ENCODE results near the gene FBXO38.
"Not testable (repeated sequence)": the region's sequence is repeated elsewhere in the genome, so short reads cannot be mapped to it uniquely, and the experiment has no call there.

The FBXO38 gene

GRCh38 chr5:148428848-148429247 lies 45.1 kb downstream of the FBXO38 start:
- no peak for DNase-seq

GRCh38 chr5:148433826-148434225 lies 50.1 kb downstream of the FBXO38 start:
- no peak for DNase-seq

GRCh38 chr5:148436029-148436428 lies 52.3 kb downstream of the FBXO38 start:
- no peak for DNase-seq

DNA sequence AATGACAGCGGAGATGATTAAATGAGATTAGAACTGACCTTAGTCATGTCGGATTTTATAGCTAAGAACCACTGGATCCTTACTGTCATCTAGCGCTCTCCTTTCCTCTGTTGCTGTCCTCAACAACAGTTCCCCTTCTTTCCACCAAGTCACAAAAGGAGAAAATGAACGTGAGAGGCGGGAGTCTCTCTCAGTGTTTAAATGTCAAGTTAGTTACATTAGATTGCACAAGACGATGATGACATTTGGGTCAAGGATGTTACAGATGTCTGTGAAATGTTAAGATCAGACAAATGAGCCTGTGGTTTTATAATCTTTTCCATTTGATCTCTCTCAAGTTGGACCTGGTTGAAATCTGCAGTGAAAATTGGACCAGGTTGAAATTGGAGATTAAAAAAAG lies 53.5 kb downstream of the FBXO38 start:
- DNase-seq: no peak

DNA sequence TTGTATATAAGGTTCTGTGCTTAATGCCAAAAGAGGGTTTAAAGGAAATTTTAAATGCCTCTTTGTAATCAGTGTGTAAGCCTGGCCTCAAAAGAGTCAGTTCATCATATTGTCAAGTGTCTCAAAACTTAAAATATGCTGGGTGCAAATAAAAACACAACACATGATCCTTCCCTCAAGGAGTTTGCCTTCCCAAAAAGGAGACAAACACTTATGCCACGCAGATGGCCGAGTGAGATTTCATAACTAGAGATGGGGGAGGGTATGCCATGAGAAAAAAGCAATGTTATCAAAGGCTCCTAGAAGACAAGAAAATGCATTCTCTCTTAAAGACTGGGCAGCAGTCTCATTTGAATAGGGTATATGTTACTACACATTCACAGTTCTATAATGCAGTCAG lies 55.2 kb downstream of the FBXO38 start:
- no peak for DNase-seq

DNA sequence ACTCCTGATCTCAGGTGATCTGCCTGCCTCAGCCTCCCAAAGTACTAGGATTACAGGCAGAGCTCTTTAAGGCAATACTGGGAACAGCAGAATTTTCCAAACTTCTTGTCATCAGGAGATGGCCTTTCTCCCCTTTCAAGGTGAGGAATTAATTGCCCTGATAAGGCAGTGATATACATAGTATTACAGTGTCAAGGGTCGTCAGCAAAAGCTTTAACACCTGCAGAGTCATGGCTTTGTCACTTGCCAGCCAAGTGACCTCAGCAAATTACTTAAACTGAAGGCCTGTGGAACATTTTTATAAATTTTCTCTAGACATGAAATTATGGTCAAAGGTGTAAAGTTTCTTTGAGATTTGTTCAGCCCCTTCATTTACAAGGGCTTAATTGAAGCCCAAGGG lies 59.5 kb downstream of the FBXO38 start:
- no peak for DNase-seq

- DNase-seq: no peak
Observed at GRCh38 chr5:148443998-148444397, 60.2 kb downstream of the FBXO38 start.

GRCh38 chr5:148445578-148445977 lies 61.8 kb downstream of the FBXO38 start:
- DNase-seq: no peak

GRCh38 chr5:148446611-148447010 lies 62.9 kb downstream of the FBXO38 start:
- no peak for DNase-seq

- no peak for DNase-seq
Observed at GRCh38 chr5:148452499-148453193, 68.9 kb downstream of the FBXO38 start.

DNA sequence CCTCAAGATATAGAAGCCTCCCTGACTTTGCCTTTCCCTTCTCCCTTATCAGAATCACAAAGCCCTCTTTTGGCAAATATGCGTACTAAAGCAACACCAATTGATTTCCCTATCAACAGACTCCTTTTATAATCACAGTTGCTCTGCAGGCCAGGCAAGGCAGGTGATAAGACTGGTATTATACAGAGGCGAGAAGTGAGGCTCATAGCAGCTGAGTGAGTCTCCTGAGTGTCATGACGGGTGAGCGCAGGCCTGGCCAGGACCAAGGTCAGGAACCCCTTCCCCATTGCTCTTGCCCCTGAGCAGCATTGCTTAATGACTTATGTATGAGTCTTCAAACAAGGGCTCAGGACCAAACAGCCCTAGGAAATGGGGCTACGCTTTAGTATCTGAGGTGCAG lies 70.8 kb downstream of the FBXO38 start:
- no peak for DNase-seq

- no peak for DNase-seq
Observed at GRCh38 chr5:148455185-148455584, 71.4 kb downstream of the FBXO38 start.

- DNase-seq: peak; percentile 10
Observed at GRCh38 chr5:148457183-148457620, 73.4 kb downstream of the FBXO38 start.

GRCh38 chr5:148458036-148458888 lies 74.5 kb downstream of the FBXO38 start:
- DNase-seq: no peak

DNA sequence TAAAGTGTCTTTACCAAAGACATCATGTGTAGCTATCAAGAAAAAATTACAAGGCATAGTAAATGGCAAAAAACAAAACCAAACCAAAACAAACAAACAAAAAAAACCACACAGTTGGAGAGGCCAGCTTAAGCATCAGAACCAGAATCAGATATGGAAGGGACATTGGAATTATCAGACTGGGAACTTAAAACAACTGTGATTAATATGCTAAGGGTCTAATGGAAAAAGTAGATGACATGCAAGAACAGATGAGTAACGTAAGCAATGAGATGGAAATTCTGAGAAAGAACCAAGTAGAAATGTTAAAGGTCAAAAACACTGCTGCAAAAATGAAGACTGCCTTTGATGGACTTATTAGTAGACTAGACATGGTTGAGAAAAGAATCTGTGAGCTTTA lies 75.9 kb downstream of the FBXO38 start:
- DNase-seq: no peak

GRCh38 chr5:148465381-148466235 lies 81.8 kb downstream of the FBXO38 start:
- DNase-seq: no peak

GRCh38 chr5:148466236-148466580 lies 82.5 kb downstream of the FBXO38 start:
- no peak for DNase-seq

DNA sequence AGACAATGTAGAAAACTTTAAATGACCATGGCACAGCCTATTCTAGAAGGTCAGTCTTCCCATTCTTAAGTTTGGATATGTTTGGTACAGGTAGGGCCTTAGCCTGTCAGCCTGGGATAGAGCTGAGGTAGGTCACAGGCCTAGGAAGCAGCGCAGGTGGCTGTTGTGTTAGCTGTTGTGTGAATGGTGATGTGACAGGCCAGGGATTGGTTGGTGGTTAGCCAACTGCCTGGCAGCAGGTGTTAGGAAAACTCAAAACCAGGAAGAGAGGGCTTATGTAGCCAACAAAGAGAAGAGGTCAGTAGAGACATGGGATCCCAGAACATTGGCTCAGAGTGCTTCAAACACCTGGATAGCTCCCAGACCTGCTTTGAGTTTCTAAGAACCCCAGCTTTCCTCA lies 84.2 kb downstream of the FBXO38 start:
- no peak for DNase-seq

DNA sequence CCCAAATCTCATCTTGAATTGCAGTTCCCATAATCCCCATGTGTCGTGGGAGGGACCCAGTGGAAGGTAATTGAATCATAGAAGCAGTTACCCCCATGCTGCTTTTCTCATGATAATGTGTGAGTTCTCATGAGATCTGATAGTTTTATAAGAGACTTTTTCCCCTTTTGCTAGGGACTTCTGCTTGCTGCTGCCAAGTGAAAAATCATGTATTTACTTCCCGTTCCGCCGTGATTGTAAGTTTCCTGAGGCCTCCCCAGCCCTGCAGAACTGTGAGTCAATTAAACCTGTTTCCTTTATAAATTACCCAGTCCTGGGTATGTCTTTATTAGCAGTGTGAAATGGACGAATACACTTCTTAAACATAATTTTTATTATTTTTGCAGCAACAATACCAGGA lies 85.0 kb downstream of the FBXO38 start:
- not testable (repeated sequence) for DNase-seq

DNA sequence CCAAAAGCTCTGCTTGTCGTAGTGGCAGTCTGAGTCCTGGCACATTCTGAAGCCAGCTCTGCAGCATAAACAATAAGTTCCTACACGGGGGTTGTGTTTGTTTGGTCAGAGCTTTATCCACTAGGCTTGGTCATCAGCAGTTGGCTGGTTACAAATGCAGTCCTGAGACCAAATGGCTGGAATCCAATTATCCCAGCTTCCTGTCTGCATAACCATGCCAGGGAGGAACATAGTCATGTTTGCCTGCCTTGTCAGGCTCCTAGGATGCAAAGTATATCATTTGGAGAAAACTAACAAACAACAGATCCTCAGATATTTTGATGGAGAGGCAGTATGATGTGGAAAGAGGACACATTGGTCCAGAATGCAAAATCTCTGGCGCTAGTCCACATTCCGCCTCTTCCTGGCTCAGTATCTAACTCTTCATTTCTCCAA lies 85.8 kb downstream of the FBXO38 start:
- no peak for DNase-seq

GRCh38 chr5:148471379-148471778 lies 87.6 kb downstream of the FBXO38 start:
- DNase-seq: no peak

- DNase-seq: no peak
Observed at GRCh38 chr5:148474025-148474511, 90.3 kb downstream of the FBXO38 start.

GRCh38 chr5:148476302-148476701 lies 92.5 kb downstream of the FBXO38 start:
- no peak for DNase-seq

Data from NCI-H524 treated with DMSO at 0.1 percent for 48 hours (cell line).